ENCODE results near the gene FSD2.
A peak's percentile ranks its signal among the peaks of the same experiment; 100 is the strongest.

Gene FSD2

GRCh38 chr15:82805994-82806406, at the start of gene FSD2:
Gene FSD2 (minus strand): TSS chr15:82806069. CDS start chr15:82787390, 18,679 bp downstream.
- no peak for DNase-seq (ENCODE audit: low read depth)

- no peak for DNase-seq (ENCODE audit: low read depth)
These were observed 48.7 kb upstream of the FSD2 start for GRCh38 chr15:82854554-82854953.

GRCh38 chr15:82852941-82853561, 47.2 kb upstream of the FSD2 start:
- DNase-seq (ENCODE audit: low read depth): no peak

- DNase-seq (ENCODE audit: low read depth): peak; percentile 40
These were observed 46.2 kb upstream of the FSD2 start for GRCh38 chr15:82851981-82852511.

GRCh38 chr15:82851306-82851850, 45.5 kb upstream of the FSD2 start:
- no peak for DNase-seq (ENCODE audit: low read depth)

GRCh38 chr15:82850731-82851130, 44.9 kb upstream of the FSD2 start:
- DNase-seq (ENCODE audit: low read depth): no peak

DNA sequence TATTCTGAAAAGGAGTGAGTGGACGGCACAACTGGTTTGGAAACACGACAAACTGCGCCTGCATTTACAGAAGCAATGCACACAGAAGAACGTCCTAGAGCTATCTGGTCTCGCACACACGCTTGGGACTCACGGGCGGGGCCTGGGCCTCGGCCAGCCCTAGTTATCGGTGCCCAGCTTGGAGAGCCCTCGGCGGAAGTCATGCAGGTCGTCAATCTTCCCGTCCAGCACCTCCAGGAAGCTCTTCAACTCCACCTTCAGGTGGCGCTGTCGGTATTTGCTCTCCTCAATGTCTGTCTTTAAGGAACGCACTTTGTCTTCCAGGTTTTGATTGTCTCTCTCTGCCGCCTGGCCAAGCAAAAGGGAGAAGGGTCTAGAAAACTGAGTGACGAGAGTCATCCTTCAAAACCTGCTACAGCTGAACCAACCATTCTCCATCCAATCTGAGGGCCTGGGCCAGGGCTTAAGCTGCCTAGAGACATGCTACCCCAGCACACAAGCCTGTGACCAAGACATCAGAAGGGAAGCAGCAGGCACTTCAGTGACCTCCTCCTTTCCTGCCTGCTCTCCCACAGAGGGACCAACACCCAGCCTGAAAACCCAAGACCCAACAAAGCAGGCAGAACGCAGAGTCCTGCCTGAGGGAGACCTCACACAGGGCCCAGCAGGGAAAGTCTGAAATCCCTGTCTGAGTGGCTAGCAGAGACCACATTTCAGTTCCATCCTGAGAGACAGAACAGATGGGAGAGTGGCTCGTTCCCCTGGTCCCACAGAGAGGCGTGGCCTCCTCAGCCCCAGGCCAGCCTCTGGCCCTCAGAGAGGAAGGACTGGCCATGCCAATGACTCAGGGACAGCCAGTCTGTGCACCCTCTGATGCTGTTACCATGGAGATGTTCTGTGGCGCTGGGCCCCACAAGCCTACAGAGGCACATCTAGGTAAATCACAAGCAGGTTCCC, 44.0 kb upstream of the FSD2 start:
- peak; percentile 36 for DNase-seq (ENCODE audit: low read depth)

DNA sequence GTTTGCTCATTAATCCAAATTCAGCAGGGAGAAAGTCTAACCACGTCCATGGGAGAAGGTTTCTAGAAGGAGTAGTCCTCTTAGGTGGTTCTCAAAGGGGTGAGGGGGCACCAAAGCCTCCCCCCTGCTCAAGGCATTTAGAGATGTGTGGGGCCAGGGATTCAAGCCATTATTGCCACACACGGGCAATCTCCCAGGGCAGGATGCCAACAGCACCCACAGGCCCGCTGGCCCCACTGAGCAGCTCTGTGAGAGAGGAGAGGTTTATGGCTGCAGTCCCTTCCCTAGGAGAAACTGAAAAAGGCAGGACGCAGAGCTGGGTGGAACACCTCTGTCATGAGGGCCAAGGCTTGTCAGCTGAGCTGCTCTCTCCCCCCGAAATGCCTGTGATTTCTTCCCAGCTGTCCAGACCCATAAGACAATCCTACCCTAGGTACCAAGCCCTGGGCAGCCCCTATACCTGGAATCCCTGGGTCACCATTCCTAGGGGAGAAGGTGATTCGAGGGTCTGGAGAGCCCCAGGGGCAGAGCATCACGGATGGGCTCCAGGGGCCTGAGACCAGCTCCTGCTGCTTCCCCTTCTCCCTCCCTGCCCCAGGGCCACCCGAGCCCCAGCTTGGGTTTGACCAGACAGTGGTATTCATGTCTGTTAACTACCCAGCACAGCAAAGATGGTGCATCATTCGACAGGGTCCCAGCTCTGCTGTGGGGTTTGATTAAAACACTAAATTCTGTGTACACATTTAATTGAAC, 42.5 kb upstream of the FSD2 start:
- DNase-seq (ENCODE audit: low read depth): no peak

DNA sequence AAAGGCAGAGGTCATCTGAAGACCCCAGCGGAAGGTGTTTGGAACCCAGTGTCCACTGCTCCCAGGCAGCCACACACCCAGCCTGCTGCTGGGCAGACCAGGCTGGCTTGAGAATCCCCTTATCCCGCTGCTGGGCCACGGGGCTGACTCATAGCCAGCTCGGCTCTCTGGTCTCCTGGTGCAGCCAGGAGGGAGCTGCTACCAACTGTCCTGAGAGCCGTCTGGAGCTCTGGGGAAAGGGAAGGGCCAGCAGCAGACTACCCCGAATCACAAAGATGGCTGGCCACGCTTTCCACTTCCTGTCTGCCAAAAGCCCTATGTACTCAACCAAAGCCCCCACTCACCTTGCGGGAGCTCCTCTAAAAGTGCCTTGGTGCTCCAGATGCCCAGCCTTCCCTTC, 41.8 kb upstream of the FSD2 start:
- DNase-seq (ENCODE audit: low read depth): no peak

DNA sequence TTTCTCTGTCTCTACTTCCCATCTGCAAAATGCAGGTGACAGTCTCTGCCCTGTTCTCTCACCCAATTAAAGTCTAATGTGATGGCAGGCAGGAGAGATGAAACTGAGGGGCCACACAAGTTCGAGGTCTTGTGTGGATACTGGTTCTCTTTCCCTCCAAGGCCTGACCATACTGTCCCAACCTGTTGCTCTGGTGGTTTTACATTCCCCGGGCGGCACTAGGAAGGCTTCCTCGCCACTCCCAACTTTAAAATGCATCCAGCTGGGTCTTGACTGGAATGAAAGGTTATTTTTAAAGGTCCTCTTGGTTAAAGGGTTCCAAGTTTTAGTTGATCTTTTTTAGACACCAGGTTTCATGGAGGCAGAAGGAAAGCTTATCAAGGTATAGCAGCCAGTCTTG, 40.8 kb upstream of the FSD2 start:
- DNase-seq (ENCODE audit: low read depth): no peak

DNA sequence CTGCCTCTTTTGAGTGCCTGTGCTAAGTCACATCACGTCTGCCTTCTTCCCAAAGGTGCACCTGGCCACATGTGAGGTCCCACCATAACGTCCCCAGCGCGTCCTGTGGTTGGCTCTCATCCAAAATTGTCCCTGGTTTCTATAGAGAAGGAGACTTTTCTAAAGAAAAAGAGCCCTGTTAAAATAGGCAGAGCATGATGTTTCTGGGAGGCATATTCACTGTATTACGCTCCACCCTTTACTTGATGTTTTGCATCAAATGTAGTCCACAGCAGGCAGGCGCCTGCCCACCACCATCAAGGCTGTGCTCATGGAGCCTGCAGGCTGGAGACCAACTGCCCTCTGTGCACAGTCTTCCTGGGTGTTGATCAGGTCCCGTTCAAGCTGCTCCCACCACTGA, 39.8 kb upstream of the FSD2 start:
- no peak for DNase-seq (ENCODE audit: low read depth)

DNA sequence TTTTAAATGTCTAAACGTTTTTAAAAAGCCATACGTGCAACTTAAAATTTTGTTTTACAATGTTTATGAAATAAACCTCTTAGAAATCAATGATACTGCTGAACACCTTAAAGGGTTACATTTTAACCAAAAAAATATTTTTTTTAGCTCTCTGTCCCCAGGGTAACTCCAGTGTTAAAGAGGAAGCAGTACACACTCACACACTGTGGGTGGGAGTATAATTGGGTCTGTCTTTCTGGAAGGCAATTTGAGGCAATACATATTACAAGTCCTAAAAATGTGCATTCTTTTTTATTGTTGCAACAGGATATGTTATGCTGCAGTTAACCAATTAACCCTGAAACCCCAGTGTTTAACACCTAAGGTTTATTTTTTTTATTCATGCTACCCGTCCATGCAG, 37.7 kb upstream of the FSD2 start:
- DNase-seq (ENCODE audit: low read depth): no peak

DNA sequence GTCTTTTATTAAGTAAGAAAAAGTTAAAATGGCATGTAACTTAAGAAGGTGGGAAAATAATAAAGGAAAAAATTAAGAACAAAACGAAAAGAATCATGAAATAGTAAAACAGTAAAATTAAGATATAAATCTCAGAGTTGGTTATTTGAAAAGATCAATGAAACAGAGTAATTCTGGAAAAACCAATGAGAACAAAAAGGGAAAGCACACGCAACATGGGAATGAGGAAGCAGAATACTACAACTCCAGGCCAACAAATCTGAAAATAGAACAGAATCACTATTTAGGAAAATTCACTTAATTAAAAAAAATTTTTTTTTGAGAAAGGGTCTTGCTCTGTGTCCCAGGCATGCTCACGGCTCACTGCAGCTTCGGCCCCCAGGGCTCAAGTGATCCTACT, 34.3 kb upstream of the FSD2 start:
- DNase-seq (ENCODE audit: low read depth): no peak

- DNase-seq (ENCODE audit: low read depth): no peak
These were observed 33.3 kb upstream of the FSD2 start for GRCh38 chr15:82839136-82839535.

DNA sequence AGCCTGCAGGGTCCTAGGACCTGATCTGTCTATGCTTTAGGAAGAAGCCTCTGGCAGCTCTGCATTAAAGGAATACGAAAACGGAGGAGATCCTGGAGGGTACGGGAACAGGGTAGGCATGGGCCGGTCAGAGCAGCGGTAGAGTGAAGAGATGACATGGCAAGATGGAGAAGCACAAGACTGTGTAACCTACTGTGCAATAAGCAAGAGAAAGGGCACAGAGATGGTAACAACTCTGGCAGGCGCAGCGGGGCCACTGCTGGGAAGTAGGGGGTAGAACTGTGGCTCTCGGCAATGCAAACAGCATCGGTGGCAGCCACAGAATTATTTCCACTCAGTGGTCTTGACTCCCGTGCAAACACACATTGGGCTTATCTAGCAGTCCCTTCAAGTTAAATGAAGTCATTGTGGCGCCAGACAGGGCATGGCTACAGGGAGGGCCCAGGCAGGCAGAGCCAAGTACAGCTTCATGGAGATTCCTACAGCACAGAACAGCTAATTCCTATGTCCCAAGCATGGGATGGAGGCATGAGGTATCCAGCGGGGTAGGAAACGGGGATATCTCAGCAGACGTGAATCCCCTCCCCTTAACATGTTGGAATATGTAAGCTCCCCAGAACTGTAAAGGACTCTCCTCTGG, 32.3 kb upstream of the FSD2 start:
- DNase-seq (ENCODE audit: low read depth): no peak

GRCh38 chr15:82835391-82835917, 29.6 kb upstream of the FSD2 start:
- no peak for DNase-seq (ENCODE audit: low read depth)

GRCh38 chr15:82833362-82833682, 27.5 kb upstream of the FSD2 start:
- no peak for DNase-seq (ENCODE audit: low read depth)

GRCh38 chr15:82832601-82833361, 26.9 kb upstream of the FSD2 start:
- peak; percentile 63 for DNase-seq (ENCODE audit: low read depth)

- no peak for DNase-seq (ENCODE audit: low read depth)
These were observed 26.2 kb upstream of the FSD2 start for GRCh38 chr15:82831894-82832600.
